Sciatic nerve (tissue), 2 donors: ENCODE data around the gene CPN1. TPM values are rescaled to one million over a fixed set of nuclear protein-coding genes. Genes with fewer than 3 reads are reported as not detected.
"Not testable (repeated sequence)": the region's sequence is repeated elsewhere in the genome, so short reads cannot be mapped to it uniquely, and the experiment has no call there.

Experiments
- ATAC-seq: fragments of 200-7000 bp; cut with Tn5 transposase; one replicate; pipeline ENCODE4 v1.9.1; 2020; ENCODE audit warnings: mild to moderate bottlenecking, moderate library complexity
- DNase-seq: peaks from one replicate; pipeline ENCODE4 v3.0.0-alpha.2; 2020; ENCODE audit warnings: low spot score
- intact Hi-C: fragments of 100-400 bp; cut with DNase I; formaldehyde crosslinking; loops from one replicate; pipeline ENCODE4 v1.14.2; 2022
- total RNA-seq: library from RNA; stranded (reverse); fragmentation: NEBNext Ultra II Directional; extraction: Animal tissue kit (Norgen Biotek cat#: 25700); gene quantifications from one replicate; pipeline ENCODE4 v1.2.1, GENCODE V29; 2021
- donor health status: DM: no; HTN: no; CAD: no.
- donor health status: DM: no; HTN: no; CAD: no.

Gene CPN1
- total RNA-seq, 1 donor from 2014 or later = not detected

- intact Hi-C loops = no loop called here
- no peak for ATAC-seq
- no peak for DNase-seq
Observed at GRCh38 chr10:100037758-100038315, 43.8 kb downstream of the CPN1 start.

GRCh38 chr10:100036850-100037249, 44.8 kb downstream of the CPN1 start:
- no peak for ATAC-seq
- intact Hi-C loops = no loop called here
- no peak for DNase-seq

- ATAC-seq = no peak
Observed at GRCh38 chr10:100033766-100034418, 47.8 kb downstream of the CPN1 start.

GRCh38 chr10:100027416-100027815, 54.3 kb downstream of the CPN1 start:
- intact Hi-C loops = no loop called here
- ATAC-seq (no peak), DNase-seq (no peak)

More at GRCh38 chr10:100033766-100034418, 47.8 kb downstream of the CPN1 start:
- intact Hi-C loops = no loop called here
- DNase-seq = no peak

GRCh38 chr10:100025576-100025975, 56.1 kb downstream of the CPN1 start:
- no peak for ATAC-seq

GRCh38 chr10:100024748-100025147, 56.9 kb downstream of the CPN1 start:
- intact Hi-C loops = no loop called here
- no peak for DNase-seq
- ATAC-seq = no peak

More at GRCh38 chr10:100025576-100025975, 56.1 kb downstream of the CPN1 start:
- intact Hi-C loops = no loop called here
- no peak for DNase-seq

- ATAC-seq (no peak), DNase-seq (no peak)
- intact Hi-C loops = no loop called here
Observed at GRCh38 chr10:100022403-100022802, 59.3 kb downstream of the CPN1 start.

GRCh38 chr10:100021322-100021721, 60.3 kb downstream of the CPN1 start:
- ATAC-seq (no peak), DNase-seq (no peak)
- intact Hi-C loops = no loop called here

- ATAC-seq (no peak), DNase-seq (no peak)
- intact Hi-C loops = no loop called here
Observed at GRCh38 chr10:100020886-100021253, 60.8 kb downstream of the CPN1 start.

GRCh38 chr10:100020142-100020885, 61.4 kb downstream of the CPN1 start:
- ATAC-seq (no peak), DNase-seq (no peak)
- intact Hi-C loops = no loop called here

GRCh38 chr10:100019787-100020141, 61.9 kb downstream of the CPN1 start:
- intact Hi-C loops = no loop called here
- ATAC-seq (peak; percentile 76), DNase-seq (no peak)

- intact Hi-C loops = no loop called here
- DNase-seq (no peak), ATAC-seq (no peak)
Observed at GRCh38 chr10:100014071-100014762, 67.5 kb downstream of the CPN1 start.

GRCh38 chr10:100013621-100014020, 68.0 kb downstream of the CPN1 start:
- intact Hi-C loops = no loop called here
- no peak for DNase-seq
- ATAC-seq = no peak

GRCh38 chr10:100011906-100012305, 69.8 kb downstream of the CPN1 start:
- DNase-seq, ATAC-seq, intact Hi-C loops: not testable (repeated sequence)

- intact Hi-C loops = no loop called here
- peak; percentile 90 for DNase-seq
- peak; percentile 88 for ATAC-seq
Observed at GRCh38 chr10:100009793-100010676, 71.6 kb downstream of the CPN1 start, which contains the start of gene DNMBP. Gene DNMBP, minus strand, starts transcription at chr10:100009947. Its CDS starts 37,823 bp downstream, at chr10:99972124.

- DNase-seq (no peak), ATAC-seq (peak; percentile 86)
- intact Hi-C loops = no loop called here
Observed at GRCh38 chr10:100009283-100009792, 72.3 kb downstream of the CPN1 start.

GRCh38 chr10:100008708-100009282, 72.9 kb downstream of the CPN1 start:
- peak; percentile 3 for ATAC-seq
- DNase-seq = no peak
- intact Hi-C loops = no loop called here

GRCh38 chr10:100008142-100008522, 73.5 kb downstream of the CPN1 start:
- DNase-seq (no peak), ATAC-seq (peak; percentile 34)
- intact Hi-C loops = no loop called here
